ENCODE data around the gene POU3F3.

POU3F3 gene

DNA sequence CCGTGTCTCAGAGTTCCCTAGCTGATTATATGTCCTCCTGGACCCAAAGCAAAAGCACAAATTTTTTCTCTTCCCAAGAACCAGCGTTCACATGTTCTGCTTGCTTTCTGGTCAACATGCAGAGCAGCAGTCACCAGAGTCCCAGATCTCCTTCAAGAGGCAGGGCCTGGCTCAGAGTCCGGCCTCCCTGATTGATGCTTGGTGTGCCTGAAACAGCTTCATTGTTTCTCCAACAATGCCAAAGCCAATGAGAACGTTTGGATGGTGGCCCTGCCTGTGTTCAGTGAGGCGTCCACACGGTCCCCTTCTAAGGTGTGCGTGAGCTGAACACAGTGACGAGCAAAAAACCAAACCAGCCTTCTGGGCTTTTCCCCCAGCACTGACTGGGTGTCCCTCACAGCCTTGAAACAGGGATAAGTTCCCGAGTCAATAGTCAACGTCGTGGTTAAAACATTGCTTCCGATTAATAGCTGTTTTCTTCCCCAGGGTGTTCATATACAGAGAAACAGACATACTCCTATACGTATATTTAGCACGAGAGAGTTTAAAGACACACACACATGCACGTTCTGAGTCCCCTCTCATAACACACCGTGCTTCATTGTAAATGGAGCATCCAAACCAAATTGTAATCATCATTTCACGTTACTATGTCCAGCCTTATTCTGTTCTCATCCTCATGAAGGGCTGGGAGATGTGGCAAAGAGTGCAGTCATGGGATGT, 19.3 kb upstream of the POU3F3 start:
- no peak overlapping the region for H3K9ac ChIP-seq (ENCODE audit: low read length in 5 of 5)
- no peaks in the 10 kb centered on the region for H3K4me1 ChIP-seq (ENCODE audit: control insufficient read depth in 5 of 5, insufficient read depth in 5 of 5, low read length in 5 of 5)
- no peak overlapping the region for H3K4me3 ChIP-seq (ENCODE audit: low read depth in 1 of 5, low read length in 5 of 5)

GRCh38 chr2:104836265-104836664, 17.6 kb upstream of the POU3F3 start:
- Histone ChIP-seq H3K9me3 (ENCODE audit: control insufficient read depth in 5 of 5, low read length in 5 of 5) (no peaks in the 10 kb centered on the region), H3K4me3 (ENCODE audit: low read depth in 1 of 5, low read length in 5 of 5) (no peak overlapping the region), H3K36me3 (ENCODE audit: control insufficient read depth in 5 of 5, insufficient read depth in 5 of 5, low read length in 5 of 5) (no peaks in the 10 kb centered on the region), H3K9ac (ENCODE audit: low read length in 5 of 5) (no peak overlapping the region), H3K27ac (ENCODE audit: low read depth, low read length) (no peak overlapping the region), H3K27me3 (ENCODE audit: control insufficient read depth in 5 of 5, insufficient read depth in 4 of 5, low read length in 5 of 5) (no peaks in the 10 kb centered on the region), H3K4me1 (ENCODE audit: control insufficient read depth in 5 of 5, insufficient read depth in 5 of 5, low read length in 5 of 5) (no peaks in the 10 kb centered on the region)

More for the DNA sequence above, 19.3 kb upstream of the POU3F3 start:
- no peaks in the 10 kb centered on the region for H3K27me3 ChIP-seq (ENCODE audit: control insufficient read depth in 5 of 5, insufficient read depth in 4 of 5, low read length in 5 of 5)
- no peak overlapping the region for H3K27ac ChIP-seq (ENCODE audit: low read depth, low read length)
- H3K9me3 ChIP-seq (ENCODE audit: control insufficient read depth in 5 of 5, low read length in 5 of 5) = no peaks in the 10 kb centered on the region
- no peaks in the 10 kb centered on the region for H3K36me3 ChIP-seq (ENCODE audit: control insufficient read depth in 5 of 5, insufficient read depth in 5 of 5, low read length in 5 of 5)

DNA sequence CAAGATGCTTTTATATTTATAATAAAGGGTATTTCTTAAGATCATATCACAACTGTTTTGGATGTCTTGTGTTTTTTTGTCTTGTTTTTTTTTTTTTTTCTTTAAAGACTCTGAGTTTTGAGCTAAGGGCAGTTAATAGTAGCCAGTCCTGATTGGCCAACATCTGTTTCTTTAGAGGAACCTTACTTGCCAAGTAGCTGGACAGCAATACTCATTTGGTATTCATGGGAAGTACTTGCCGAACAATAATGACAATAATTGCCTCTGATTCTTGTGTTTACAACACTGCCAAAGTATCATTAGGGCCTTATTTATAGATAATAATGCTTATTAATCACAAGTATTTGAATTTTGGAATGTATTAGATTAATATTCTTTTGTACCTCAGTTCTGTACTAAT, 17.1 kb upstream of the POU3F3 start:
- H3K36me3 ChIP-seq (ENCODE audit: control insufficient read depth in 5 of 5, insufficient read depth in 5 of 5, low read length in 5 of 5) = no peaks in the 10 kb centered on the region
- H3K4me3 ChIP-seq (ENCODE audit: low read depth in 1 of 5, low read length in 5 of 5) = no peak overlapping the region
- H3K9ac ChIP-seq (ENCODE audit: low read length in 5 of 5) = no peak overlapping the region
- H3K27me3 ChIP-seq (ENCODE audit: control insufficient read depth in 5 of 5, insufficient read depth in 4 of 5, low read length in 5 of 5) = peaks cover 0 to 3% (median under 1%) of the 10 kb centered on the region in 5 donors
- no peaks in the 10 kb centered on the region for H3K4me1 ChIP-seq (ENCODE audit: control insufficient read depth in 5 of 5, insufficient read depth in 5 of 5, low read length in 5 of 5)
- H3K9me3 ChIP-seq (ENCODE audit: control insufficient read depth in 5 of 5, low read length in 5 of 5) = no peaks in the 10 kb centered on the region
- no peak overlapping the region for H3K27ac ChIP-seq (ENCODE audit: low read depth, low read length)

DNA sequence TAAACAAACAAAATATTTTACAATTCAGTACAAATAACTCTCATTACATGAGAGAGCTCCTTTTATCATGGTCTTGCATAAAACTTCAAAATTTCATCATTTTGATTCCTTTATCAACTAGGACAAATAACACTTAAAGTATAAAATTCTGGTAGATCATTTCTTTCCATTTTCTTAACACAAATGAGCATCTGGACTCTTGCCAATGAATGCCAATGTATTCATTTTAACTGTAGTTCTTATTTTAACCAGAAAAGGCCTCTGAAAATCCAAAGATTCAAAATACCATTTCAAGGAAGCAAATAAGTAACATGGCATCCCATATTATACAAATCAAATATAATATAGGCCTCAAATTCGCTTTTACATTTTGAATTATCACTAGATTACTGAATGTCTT, 13.8 kb upstream of the POU3F3 start:
- Histone ChIP-seq H3K9me3 (ENCODE audit: control insufficient read depth in 5 of 5, low read length in 5 of 5) (no peaks in the 10 kb centered on the region), H3K27me3 (ENCODE audit: control insufficient read depth in 5 of 5, insufficient read depth in 4 of 5, low read length in 5 of 5) (peaks cover 31 to 36% (median 33%) of the 10 kb centered on the region in 5 donors), H3K9ac (ENCODE audit: low read length in 5 of 5) (no peak overlapping the region), H3K4me3 (ENCODE audit: low read depth in 1 of 5, low read length in 5 of 5) (no peak overlapping the region), H3K4me1 (ENCODE audit: control insufficient read depth in 5 of 5, insufficient read depth in 5 of 5, low read length in 5 of 5) (peaks cover 0 to 30% (median 27%) of the 10 kb centered on the region in 5 donors), H3K36me3 (ENCODE audit: control insufficient read depth in 5 of 5, insufficient read depth in 5 of 5, low read length in 5 of 5) (no peaks in the 10 kb centered on the region), H3K27ac (ENCODE audit: low read depth, low read length) (no peak overlapping the region)

GRCh38 chr2:104840893-104841585, 12.9 kb upstream of the POU3F3 start:
- no peak overlapping the region for H3K9ac ChIP-seq (ENCODE audit: low read length in 5 of 5)

GRCh38 chr2:104841744-104842143, 12.2 kb upstream of the POU3F3 start:
- no peaks in the 10 kb centered on the region for H3K9me3 ChIP-seq (ENCODE audit: control insufficient read depth in 5 of 5, low read length in 5 of 5)
- H3K4me1 ChIP-seq (ENCODE audit: control insufficient read depth in 5 of 5, insufficient read depth in 5 of 5, low read length in 5 of 5) = peaks cover 0 to 33% (median 29%) of the 10 kb centered on the region in 5 donors
- H3K36me3 ChIP-seq (ENCODE audit: control insufficient read depth in 5 of 5, insufficient read depth in 5 of 5, low read length in 5 of 5) = no peaks in the 10 kb centered on the region
- peaks cover 45 to 50% (median 48%) of the 10 kb centered on the region in 5 donors for H3K27me3 ChIP-seq (ENCODE audit: control insufficient read depth in 5 of 5, insufficient read depth in 4 of 5, low read length in 5 of 5)
- H3K9ac ChIP-seq (ENCODE audit: low read length in 5 of 5) = no peak overlapping the region
- H3K4me3 ChIP-seq (ENCODE audit: low read depth in 1 of 5, low read length in 5 of 5) = no peak overlapping the region
- no peak overlapping the region for H3K27ac ChIP-seq (ENCODE audit: low read depth, low read length)

More at GRCh38 chr2:104840893-104841585, 12.9 kb upstream of the POU3F3 start:
- Histone ChIP-seq H3K4me1 (ENCODE audit: control insufficient read depth in 5 of 5, insufficient read depth in 5 of 5, low read length in 5 of 5) (peaks cover 0 to 33% (median 29%) of the 10 kb centered on the region in 5 donors), H3K9me3 (ENCODE audit: control insufficient read depth in 5 of 5, low read length in 5 of 5) (no peaks in the 10 kb centered on the region), H3K36me3 (ENCODE audit: control insufficient read depth in 5 of 5, insufficient read depth in 5 of 5, low read length in 5 of 5) (no peaks in the 10 kb centered on the region), H3K27me3 (ENCODE audit: control insufficient read depth in 5 of 5, insufficient read depth in 4 of 5, low read length in 5 of 5) (peaks cover 39 to 45% (median 41%) of the 10 kb centered on the region in 5 donors), H3K4me3 (ENCODE audit: low read depth in 1 of 5, low read length in 5 of 5) (no peak overlapping the region), H3K27ac (ENCODE audit: low read depth, low read length) (no peak overlapping the region)

GRCh38 chr2:104844807-104845551, 8.9 kb upstream of the POU3F3 start:
- Histone ChIP-seq H3K4me1 (ENCODE audit: control insufficient read depth in 5 of 5, insufficient read depth in 5 of 5, low read length in 5 of 5) (peaks cover 0 to 33% (median 29%) of the 10 kb centered on the region in 5 donors), H3K27ac (ENCODE audit: low read depth, low read length) (no peak overlapping the region), H3K27me3 (ENCODE audit: control insufficient read depth in 5 of 5, insufficient read depth in 4 of 5, low read length in 5 of 5) (peaks cover 46 to 80% (median 57%) of the 10 kb centered on the region in 5 donors), H3K9ac (ENCODE audit: low read length in 5 of 5) (no peak overlapping the region), H3K4me3 (ENCODE audit: low read depth in 1 of 5, low read length in 5 of 5) (peak overlapping the region in 2 of 5 donors; percentile 4 to 5), H3K9me3 (ENCODE audit: control insufficient read depth in 5 of 5, low read length in 5 of 5) (no peaks in the 10 kb centered on the region), H3K36me3 (ENCODE audit: control insufficient read depth in 5 of 5, insufficient read depth in 5 of 5, low read length in 5 of 5) (no peaks in the 10 kb centered on the region)

DNA sequence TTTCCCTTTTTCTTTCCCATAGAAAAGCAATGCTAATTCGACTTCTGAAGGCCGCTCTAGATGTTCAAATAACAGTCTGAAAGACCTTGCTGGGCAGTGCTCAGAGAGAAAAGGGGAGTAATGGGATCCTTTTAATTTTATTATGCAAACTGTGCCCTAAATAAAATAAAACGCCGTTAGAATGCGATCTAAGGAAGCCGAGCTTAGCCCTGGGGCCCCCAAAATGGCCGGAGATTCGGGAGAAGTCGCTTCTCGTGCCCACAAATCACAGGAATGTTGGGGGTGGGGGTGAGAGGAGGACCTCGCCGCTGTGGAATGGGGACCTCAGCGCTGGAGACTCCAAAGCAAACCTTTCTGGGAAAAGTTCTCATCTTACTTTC, 8.4 kb upstream of the POU3F3 start:
- Histone ChIP-seq H3K4me3 (ENCODE audit: low read depth in 1 of 5, low read length in 5 of 5) (peak overlapping the region in 1 of 5 donors; percentile 4), H3K9ac (ENCODE audit: low read length in 5 of 5) (no peak overlapping the region), H3K36me3 (ENCODE audit: control insufficient read depth in 5 of 5, insufficient read depth in 5 of 5, low read length in 5 of 5) (no peaks in the 10 kb centered on the region), H3K4me1 (ENCODE audit: control insufficient read depth in 5 of 5, insufficient read depth in 5 of 5, low read length in 5 of 5) (peaks cover 0 to 33% (median 29%) of the 10 kb centered on the region in 5 donors), H3K9me3 (ENCODE audit: control insufficient read depth in 5 of 5, low read length in 5 of 5) (no peaks in the 10 kb centered on the region), H3K27ac (ENCODE audit: low read depth, low read length) (no peak overlapping the region), H3K27me3 (ENCODE audit: control insufficient read depth in 5 of 5, insufficient read depth in 4 of 5, low read length in 5 of 5) (peaks cover 51 to 85% (median 63%) of the 10 kb centered on the region in 5 donors)

- Histone ChIP-seq H3K9me3 (ENCODE audit: control insufficient read depth in 5 of 5, low read length in 5 of 5) (no peaks in the 10 kb centered on the region), H3K4me3 (ENCODE audit: low read depth in 1 of 5, low read length in 5 of 5) (no peak overlapping the region), H3K27ac (ENCODE audit: low read depth, low read length) (no peak overlapping the region), H3K27me3 (ENCODE audit: control insufficient read depth in 5 of 5, insufficient read depth in 4 of 5, low read length in 5 of 5) (peaks cover 51 to 89% (median 67%) of the 10 kb centered on the region in 5 donors), H3K4me1 (ENCODE audit: control insufficient read depth in 5 of 5, insufficient read depth in 5 of 5, low read length in 5 of 5) (peaks cover 0 to 33% (median 29%) of the 10 kb centered on the region in 5 donors), H3K9ac (ENCODE audit: low read length in 5 of 5) (no peak overlapping the region), H3K36me3 (ENCODE audit: control insufficient read depth in 5 of 5, insufficient read depth in 5 of 5, low read length in 5 of 5) (no peaks in the 10 kb centered on the region)
Measured at GRCh38 chr2:104845946-104846785, 7.7 kb upstream of the POU3F3 start.
